ENCODE results near the gene TRMT1. TPM values are rescaled to one million over a fixed set of nuclear protein-coding genes. Genes with fewer than 3 reads are reported as not detected.

The TRMT1 gene
- total RNA-seq, 1 donor from 2014 or later = 17.3 TPM

DNA sequence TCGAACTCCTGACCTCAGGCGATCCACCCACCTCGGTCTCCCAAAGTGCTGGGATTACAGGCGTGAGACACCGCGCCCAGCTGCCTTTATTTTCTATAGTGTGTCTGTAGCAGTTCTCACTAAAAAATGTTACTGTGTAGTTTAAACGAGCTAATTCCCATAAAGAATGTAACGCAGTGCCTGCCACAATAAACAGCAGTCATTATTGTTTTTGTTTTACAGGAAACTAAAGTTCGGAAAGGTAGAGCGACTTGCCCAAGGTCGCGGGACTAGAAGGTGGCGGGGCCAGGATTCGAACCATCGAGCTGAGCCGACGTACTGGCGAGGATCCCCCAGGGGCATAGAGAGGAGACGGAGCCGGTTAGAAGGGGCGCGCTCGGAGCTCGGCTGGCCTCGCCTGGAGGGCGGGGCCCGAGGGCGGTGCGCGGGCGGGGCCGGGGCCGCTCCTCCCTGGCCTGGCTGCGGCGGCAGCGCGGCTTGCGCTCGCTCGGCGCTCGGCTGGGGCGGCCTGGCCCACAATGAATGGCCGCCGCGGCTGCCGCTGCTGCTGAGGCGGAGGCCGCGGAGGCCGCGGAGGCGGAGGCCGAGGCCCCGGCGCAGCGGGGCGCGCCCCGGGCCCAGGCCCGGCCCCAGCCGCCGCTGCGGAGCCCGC, 1.4 kb upstream of the TRMT1 start, which contains the start of gene NACC1:
Gene NACC1 (plus strand): TSS at position 493 of the 652 bp plus-strand sequence. CDS start 16,944 bp downstream, outside the sequence.
- intact Hi-C loops (cut with DNase I) = loop anchor here (1.0 to 5.0 kb wide), 2 partner anchors 32 to 614 kb away; partner anchors contain the start of genes IER2 and STX10
- no peaks in the 10 kb centered on the region for H3K27me3 ChIP-seq

DNA sequence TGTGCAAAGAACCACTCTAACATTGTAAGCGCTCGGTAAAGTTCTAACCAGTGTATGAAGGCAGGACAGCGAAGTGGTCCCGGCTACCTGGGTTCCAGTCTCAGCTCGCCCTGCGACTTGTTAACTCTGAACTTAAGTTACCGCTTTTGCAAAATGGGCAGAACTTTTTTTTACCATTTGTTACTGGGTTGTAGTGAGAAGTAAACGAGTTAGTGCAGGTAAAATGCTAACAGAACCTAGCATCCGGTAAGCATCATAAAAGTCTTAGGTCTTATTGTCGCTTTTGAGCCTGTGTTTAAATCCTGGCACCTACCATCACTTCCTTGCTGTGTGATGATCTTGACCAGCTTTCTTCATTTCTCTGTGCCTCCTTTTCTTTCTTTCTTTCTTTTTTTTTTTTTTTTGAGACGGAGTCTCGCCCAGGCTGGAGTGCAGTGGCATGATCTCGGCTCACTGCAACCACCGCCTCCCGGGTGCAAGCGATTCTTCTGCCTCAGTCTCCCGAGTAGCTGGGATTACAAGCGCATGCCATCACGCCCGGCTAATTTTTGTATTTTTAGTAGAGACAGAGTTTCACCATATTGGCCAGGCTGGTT, 734 bp upstream of the TRMT1 start:
- H3K9me3 ChIP-seq = no peaks in the 10 kb centered on the region
- no peak for DNase-seq (ENCODE audit: low spot score in 2 of 2)
- no peaks in the 10 kb centered on the region for H3K27me3 ChIP-seq
- peaks cover 6% of the 10 kb centered on the region in 2 donors for H3K36me3 ChIP-seq
- intact Hi-C loops (cut with DNase I) = loop anchor here (1.0 to 5.0 kb wide), 2 partner anchors 33 to 615 kb away; partner anchors contain the start of genes IER2 and STX10
- TF ChIP-seq, protein P1, sequence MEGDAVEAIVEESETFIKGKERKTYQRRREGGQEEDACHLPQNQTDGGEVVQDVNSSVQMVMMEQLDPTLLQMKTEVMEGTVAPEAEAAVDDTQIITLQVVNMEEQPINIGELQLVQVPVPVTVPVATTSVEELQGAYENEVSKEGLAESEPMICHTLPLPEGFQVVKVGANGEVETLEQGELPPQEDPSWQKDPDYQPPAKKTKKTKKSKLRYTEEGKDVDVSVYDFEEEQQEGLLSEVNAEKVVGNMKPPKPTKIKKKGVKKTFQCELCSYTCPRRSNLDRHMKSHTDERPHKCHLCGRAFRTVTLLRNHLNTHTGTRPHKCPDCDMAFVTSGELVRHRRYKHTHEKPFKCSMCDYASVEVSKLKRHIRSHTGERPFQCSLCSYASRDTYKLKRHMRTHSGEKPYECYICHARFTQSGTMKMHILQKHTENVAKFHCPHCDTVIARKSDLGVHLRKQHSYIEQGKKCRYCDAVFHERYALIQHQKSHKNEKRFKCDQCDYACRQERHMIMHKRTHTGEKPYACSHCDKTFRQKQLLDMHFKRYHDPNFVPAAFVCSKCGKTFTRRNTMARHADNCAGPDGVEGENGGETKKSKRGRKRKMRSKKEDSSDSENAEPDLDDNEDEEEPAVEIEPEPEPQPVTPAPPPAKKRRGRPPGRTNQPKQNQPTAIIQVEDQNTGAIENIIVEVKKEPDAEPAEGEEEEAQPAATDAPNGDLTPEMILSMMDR (IDR thresholded peaks at IDR 0.05) = no peak
- peak overlapping the region; percentile 57 to 61 for H3K27ac ChIP-seq
- H3K4me3 ChIP-seq = peak overlapping the region; percentile 91 to 94
- H3K4me1 ChIP-seq = peaks cover 5 to 29% of the 10 kb centered on the region in 2 donors

More for the DNA sequence above, 1.4 kb upstream of the TRMT1 start, which contains the start of gene NACC1:
- DNase-seq (ENCODE audit: low spot score in 2 of 2) = peak; percentile 56 to 94
- TF ChIP-seq, protein P1 (IDR thresholded peaks at IDR 0.05) = no peak
- Histone ChIP-seq H3K9me3 (no peaks in the 10 kb centered on the region), H3K4me3 (peak within 1 kb of the TSS; percentile 94 to 100), H3K4me1 (peaks cover 5 to 29% of the 10 kb centered on the region in 2 donors), H3K27ac (peak within 1 kb of the TSS; percentile 57 to 61), H3K36me3 (peaks cover under 1 to 6% of the 10 kb centered on the region in 2 donors)

DNA sequence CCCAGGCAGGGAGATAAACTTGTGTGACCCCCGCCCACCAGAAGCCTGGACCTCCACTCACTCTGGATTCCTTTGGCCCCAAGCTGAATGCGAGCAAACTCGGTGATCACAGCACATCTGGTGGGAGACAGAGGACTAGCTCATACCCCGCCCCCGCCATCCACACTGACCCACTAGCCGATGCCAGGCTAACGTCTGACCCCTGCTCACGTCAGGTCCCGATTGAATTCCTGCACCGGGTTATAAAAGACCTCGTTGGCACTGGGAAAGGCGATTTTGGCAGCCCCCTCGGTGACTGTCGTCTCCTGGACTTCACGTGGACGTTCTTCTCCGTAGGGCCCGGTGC, 631 bp downstream of the TRMT1 start:
- DNase-seq (ENCODE audit: low spot score in 2 of 2) = no peak
- intact Hi-C loops (cut with DNase I) = loop anchor here (5.0 kb wide), 1 partner anchor 616 kb away; no protein-coding TSS in a partner anchor

DNA sequence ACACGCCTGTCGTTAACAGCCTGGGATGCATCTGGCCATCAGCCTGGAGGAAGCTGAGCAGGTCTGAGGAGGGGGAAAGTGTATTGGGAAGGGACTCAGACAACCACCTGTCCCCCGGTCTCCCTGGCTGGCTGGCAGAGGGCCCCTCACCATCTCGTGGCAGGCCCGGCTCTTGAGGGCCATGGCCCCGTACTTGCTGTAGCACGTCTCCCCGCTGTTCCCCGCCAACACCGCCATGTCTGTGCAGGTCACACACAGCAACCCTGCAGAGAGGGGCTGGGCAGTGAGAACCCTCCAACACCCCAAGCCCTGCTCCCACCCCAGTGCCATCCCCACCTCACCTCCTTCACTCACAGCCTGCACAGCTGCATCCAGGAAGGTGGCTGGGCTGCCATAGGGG, 4.0 kb downstream of the TRMT1 start:
- no peak for DNase-seq (ENCODE audit: low spot score in 2 of 2)
- H3K27ac ChIP-seq = no peak overlapping the region
- TF ChIP-seq, protein P1 (IDR thresholded peaks at IDR 0.05) = no peak
- H3K27me3 ChIP-seq = no peaks in the 10 kb centered on the region
- H3K9me3 ChIP-seq = no peaks in the 10 kb centered on the region
- H3K4me3 ChIP-seq = no peak overlapping the region
- H3K36me3 ChIP-seq = peaks cover 12 to 22% of the 10 kb centered on the region in 2 donors
- H3K4me1 ChIP-seq = peaks cover 0 to 16% of the 10 kb centered on the region in 2 donors
- intact Hi-C loops (cut with DNase I) = no loop called here

More for the DNA sequence above, 631 bp downstream of the TRMT1 start:
- H3K27me3 ChIP-seq = no peaks in the 10 kb centered on the region
- H3K4me1 ChIP-seq = peaks cover 5 to 29% of the 10 kb centered on the region in 2 donors
- H3K27ac ChIP-seq = peak overlapping the region; percentile 40 to 44
- H3K36me3 ChIP-seq = peaks cover 6 to 11% of the 10 kb centered on the region in 2 donors
- TF ChIP-seq, protein P1 (IDR thresholded peaks at IDR 0.05) = no peak
- H3K9me3 ChIP-seq = no peaks in the 10 kb centered on the region
- H3K4me3 ChIP-seq = peak overlapping the region; percentile 91 to 94

DNA sequence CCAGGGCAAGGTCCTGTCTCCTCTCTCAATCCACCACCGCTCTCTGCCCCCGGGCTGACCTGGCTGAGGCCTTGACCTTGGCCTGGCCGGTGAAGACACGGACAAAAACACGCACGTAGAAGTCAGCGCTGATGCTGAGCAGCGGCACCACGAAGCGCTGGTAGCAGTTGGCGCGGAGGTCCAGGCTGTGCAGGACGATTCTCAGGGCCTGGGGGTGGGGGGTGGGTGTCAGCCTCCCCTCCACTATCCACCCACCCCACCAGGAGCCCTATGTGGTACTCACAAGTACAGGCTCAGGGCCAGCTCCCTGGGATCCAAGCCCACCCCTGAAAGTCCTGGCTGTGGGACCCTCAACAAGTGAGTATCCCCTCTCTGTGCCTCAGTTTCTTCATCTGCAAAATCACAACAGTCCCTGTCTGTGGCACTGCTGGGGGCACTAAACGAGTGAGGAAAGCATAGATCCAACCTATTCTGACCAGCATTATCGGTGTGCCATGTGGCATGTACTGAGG, 6.4 kb downstream of the TRMT1 start:
- no peak overlapping the region for H3K27ac ChIP-seq
- H3K27me3 ChIP-seq = no peaks in the 10 kb centered on the region
- no peaks in the 10 kb centered on the region for H3K4me1 ChIP-seq
- H3K9me3 ChIP-seq = no peaks in the 10 kb centered on the region
- intact Hi-C loops (cut with DNase I) = no loop called here
- DNase-seq (ENCODE audit: low spot score in 2 of 2) = no peak
- no peak overlapping the region for H3K4me3 ChIP-seq
- H3K36me3 ChIP-seq = peaks cover 16 to 26% of the 10 kb centered on the region in 2 donors
- TF ChIP-seq, protein P1 (IDR thresholded peaks at IDR 0.05) = no peak

All from ascending aorta (tissue), 2 donors.